ENCODE measurements around the gene SRP14. TPM values are rescaled to one million over a fixed set of nuclear protein-coding genes. Genes with fewer than 3 reads are reported as not detected.

SRP14 gene
- total and polyA plus RNA-seq, 9 of the 15 experiments (the other 6 are each of a cell fraction or from before 2014, with no cell fraction given) = 161 to 1,097 (median 402) TPM

DNA sequence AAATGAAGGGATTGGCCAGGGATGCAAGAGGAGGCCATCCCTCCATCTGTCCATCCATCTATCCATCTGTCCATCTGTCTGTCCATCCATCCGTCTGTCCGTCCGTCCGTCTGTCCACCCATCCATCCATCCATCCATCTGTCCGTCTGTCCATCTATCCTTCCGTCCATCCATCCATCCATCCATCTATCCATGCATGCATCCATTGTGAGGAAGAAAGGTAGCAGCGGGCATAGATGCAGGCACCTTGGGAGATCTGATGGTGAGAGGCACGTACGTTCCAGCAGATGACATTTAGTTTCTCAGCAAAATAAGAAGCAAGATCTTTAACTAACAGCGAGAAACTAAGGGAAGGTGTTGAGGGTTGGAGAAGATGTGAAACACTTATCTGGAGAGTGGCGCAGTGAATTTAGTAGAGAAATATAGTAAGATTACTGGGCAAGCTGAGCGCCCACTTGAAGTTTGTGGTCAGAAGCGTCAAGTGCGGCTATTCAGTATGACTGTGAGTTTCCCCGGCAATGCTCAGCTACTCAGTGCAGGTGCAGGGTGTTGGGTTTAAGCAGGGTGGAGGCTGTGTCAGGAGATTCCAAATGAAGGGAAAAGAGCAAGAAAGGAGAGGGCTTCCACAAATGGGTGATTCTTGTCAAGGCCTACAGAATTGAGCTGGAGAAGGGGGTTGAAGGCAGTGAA is 22.4 kb upstream of the SRP14 start:
- no peak for FAIRE-seq
- POLR2A ChIA-PET = no interaction called here
- 67% methylated on average over 15 of the region's 15 CpGs for WGBS (ENCODE audit: insufficient coverage, low coverage, missing lambda C conversion rate)

More for the DNA sequence above, 22.4 kb upstream of the SRP14 start:
- H3K4me2 ChIP-seq (ENCODE audit: insufficient read depth, low read length) = no peak overlapping the region
- DNase-seq (ENCODE audit: extremely low read depth in 1 of 4, low spot score in 3 of 4) (no peak), ATAC-seq (no peak)
- no peak overlapping the region for H2AFZ ChIP-seq (ENCODE audit: low read depth, low read length)
- H3K9ac ChIP-seq (ENCODE audit: insufficient read depth in 1 of 2, low read depth in 2 of 2, low read length in 2 of 2) = no peak overlapping the region
- H3K27me3 ChIP-seq (ENCODE audit: control insufficient read depth in 2 of 2, insufficient read depth in 2 of 2, low read length in 2 of 2) = no peaks in the 10 kb centered on the region
- no peaks in the 10 kb centered on the region for H3K79me2 ChIP-seq (ENCODE audit: control insufficient read depth, insufficient read depth, low read length)
- CTCF ChIA-PET (ENCODE audit: low intra/inter-chr PET ratio) = no interaction called here
- no peak for TF ChIP-seq ZBTB8A (IDR thresholded peaks at IDR 0.05; ENCODE audit: partially characterized antibody)
- TF ChIP-seq TCFL5 (CRISPR knock-in tag; conservative IDR thresholded peaks at IDR 0.05) = no peak
- no peak for TF ChIP-seq PHB2 (IDR thresholded peaks at IDR 0.05; ENCODE audit: low read depth)
- TF ChIP-seq PHF20 (IDR thresholded peaks at IDR 0.05; ENCODE audit: partially characterized antibody) = no peak
- no peak for TF ChIP-seq TAL1 (IDR thresholded peaks at IDR 0.05)
- TF ChIP-seq, protein P1, sequence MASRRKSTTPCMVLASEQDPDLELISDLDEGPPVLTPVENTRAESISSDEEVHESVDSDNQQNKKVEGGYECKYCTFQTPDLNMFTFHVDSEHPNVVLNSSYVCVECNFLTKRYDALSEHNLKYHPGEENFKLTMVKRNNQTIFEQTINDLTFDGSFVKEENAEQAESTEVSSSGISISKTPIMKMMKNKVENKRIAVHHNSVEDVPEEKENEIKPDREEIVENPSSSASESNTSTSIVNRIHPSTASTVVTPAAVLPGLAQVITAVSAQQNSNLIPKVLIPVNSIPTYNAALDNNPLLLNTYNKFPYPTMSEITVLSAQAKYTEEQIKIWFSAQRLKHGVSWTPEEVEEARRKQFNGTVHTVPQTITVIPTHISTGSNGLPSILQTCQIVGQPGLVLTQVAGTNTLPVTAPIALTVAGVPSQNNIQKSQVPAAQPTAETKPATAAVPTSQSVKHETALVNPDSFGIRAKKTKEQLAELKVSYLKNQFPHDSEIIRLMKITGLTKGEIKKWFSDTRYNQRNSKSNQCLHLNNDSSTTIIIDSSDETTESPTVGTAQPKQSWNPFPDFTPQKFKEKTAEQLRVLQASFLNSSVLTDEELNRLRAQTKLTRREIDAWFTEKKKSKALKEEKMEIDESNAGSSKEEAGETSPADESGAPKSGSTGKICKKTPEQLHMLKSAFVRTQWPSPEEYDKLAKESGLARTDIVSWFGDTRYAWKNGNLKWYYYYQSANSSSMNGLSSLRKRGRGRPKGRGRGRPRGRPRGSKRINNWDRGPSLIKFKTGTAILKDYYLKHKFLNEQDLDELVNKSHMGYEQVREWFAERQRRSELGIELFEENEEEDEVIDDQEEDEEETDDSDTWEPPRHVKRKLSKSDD (conservative IDR thresholded peaks at IDR 0.05; ENCODE audit: low read length) = no peak
- no peak for TF ChIP-seq CEBPG (CRISPR knock-in tag; IDR thresholded peaks at IDR 0.05)
- no peak for TF ChIP-seq CEBPG (tag; conservative IDR thresholded peaks at IDR 0.05 in 1 of 2, IDR thresholded peaks at IDR 0.05 in 1 of 2)
- no peak for TF ChIP-seq ZNF644 (tag; IDR thresholded peaks at IDR 0.05; ENCODE audit: low read depth)
- no peak for TF ChIP-seq XRCC3 (IDR thresholded peaks at IDR 0.05)
- TF ChIP-seq PRMT5 (CRISPR knock-in tag; IDR thresholded peaks at IDR 0.05) = no peak
- no peak for TF ChIP-seq BRD4 (IDR thresholded peaks at IDR 0.05)
- TF ChIP-seq ZNF197 (CRISPR knock-in tag; IDR thresholded peaks at IDR 0.05; ENCODE audit: low read depth) = no peak
- TF ChIP-seq NBN (IDR thresholded peaks at IDR 0.05; ENCODE audit: low read depth) = no peak
- no peak for TF ChIP-seq GTF2E2 (tag; IDR thresholded peaks at IDR 0.05)
- no peak for TF ChIP-seq ZFPM2 (CRISPR knock-in tag; IDR thresholded peaks at IDR 0.05)
- TF ChIP-seq NCOR1 (IDR thresholded peaks at IDR 0.05) = no peak
- TF ChIP-seq ZNF449 (CRISPR knock-in tag; IDR thresholded peaks at IDR 0.05) = no peak
- no TSS peak for BruUV-seq (replicated peaks)
- H3K36me3 ChIP-seq (ENCODE audit: control insufficient read depth, insufficient read depth, low read length) = no peaks in the 10 kb centered on the region
- H4K20me1 ChIP-seq (replicated peaks; ENCODE audit: control insufficient read depth, insufficient read depth, low read length) = no peaks in the 10 kb centered on the region
- no peaks in the 10 kb centered on the region; a peak in 1 of 5 replicates for H3K4me1 ChIP-seq (replicated peaks in 1 of 2; ENCODE audit: control insufficient read depth in 2 of 2, insufficient read depth in 2 of 2, low read length in 2 of 2)
- in situ Hi-C loops (cut with MboI) = no loop called here
- no peak overlapping the region for H3K4me3 ChIP-seq
- H3K27ac ChIP-seq (ENCODE audit: extremely low read depth, low read depth, low read length) = no peak overlapping the region
- intact Hi-C loops (cut with micrococcal nuclease) = no loop called here
- no peaks in the 10 kb centered on the region for H3K9me3 ChIP-seq (replicated peaks; ENCODE audit: control insufficient read depth, insufficient read depth, low read depth, low read length)
- H3K9me1 ChIP-seq (ENCODE audit: control insufficient read depth, insufficient read depth, low read length) = no peaks in the 10 kb centered on the region

All from K562 (cell line).